SK-N-SH treated with all-trans-retinoic acid at 6 μM for 48 hours (cell line): ENCODE data around the gene SLC16A12.
"Not testable (repeated sequence)": the region's sequence is repeated elsewhere in the genome, so short reads cannot be mapped to it uniquely, and the experiment has no call there.

Source experiments
- ARNTL ChIP-seq: fragments of 450-650 bp; formaldehyde crosslinking; IDR thresholded peaks from 2 replicates; pipeline ENCODE4 v1.5.0; 2020; ENCODE audit warnings: low read depth, mild to moderate bottlenecking, moderate library complexity, borderline replicate concordance
- ZFP3 ChIP-seq: fragments of 250-450 bp; sonication (Bioruptor Pico); IDR thresholded peaks from 2 replicates; pipeline ENCODE4 v1.5.0; 2020; ENCODE audit warnings: mild to moderate bottlenecking, moderate library complexity

DNA sequence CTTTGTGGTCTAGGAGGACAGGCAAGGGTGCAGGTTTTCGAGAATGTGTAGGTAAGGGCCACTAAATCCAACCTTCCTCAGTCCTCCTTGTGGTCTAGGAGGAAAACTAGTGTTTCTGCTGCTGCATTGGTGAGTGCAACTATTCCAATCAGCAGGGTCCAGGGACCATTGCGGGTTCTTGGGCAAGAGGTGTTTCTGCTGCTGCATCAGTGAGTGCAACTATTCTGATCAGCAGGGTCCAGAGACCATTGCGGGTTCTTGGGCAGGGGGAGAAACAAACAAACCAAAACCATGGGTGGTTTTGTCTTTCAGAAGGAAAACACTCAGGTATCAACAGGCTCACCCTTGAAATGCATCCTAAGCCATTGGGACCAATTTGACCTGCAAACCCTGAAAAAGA lies 127.6 kb downstream of the SLC16A12 start:
- TF ChIP-seq ARNTL, ZFP3 (CRISPR knock-in tag): not testable (repeated sequence)
